ENCODE measurements around the gene ATP6V1B1. TPM values are rescaled to one million over a fixed set of nuclear protein-coding genes. Genes with fewer than 3 reads are reported as not detected.

ATP6V1B1 gene
- total RNA-seq, 4 donors from 2014 or later: 0.97 to 1.2 TPM; not detected in 2

DNA sequence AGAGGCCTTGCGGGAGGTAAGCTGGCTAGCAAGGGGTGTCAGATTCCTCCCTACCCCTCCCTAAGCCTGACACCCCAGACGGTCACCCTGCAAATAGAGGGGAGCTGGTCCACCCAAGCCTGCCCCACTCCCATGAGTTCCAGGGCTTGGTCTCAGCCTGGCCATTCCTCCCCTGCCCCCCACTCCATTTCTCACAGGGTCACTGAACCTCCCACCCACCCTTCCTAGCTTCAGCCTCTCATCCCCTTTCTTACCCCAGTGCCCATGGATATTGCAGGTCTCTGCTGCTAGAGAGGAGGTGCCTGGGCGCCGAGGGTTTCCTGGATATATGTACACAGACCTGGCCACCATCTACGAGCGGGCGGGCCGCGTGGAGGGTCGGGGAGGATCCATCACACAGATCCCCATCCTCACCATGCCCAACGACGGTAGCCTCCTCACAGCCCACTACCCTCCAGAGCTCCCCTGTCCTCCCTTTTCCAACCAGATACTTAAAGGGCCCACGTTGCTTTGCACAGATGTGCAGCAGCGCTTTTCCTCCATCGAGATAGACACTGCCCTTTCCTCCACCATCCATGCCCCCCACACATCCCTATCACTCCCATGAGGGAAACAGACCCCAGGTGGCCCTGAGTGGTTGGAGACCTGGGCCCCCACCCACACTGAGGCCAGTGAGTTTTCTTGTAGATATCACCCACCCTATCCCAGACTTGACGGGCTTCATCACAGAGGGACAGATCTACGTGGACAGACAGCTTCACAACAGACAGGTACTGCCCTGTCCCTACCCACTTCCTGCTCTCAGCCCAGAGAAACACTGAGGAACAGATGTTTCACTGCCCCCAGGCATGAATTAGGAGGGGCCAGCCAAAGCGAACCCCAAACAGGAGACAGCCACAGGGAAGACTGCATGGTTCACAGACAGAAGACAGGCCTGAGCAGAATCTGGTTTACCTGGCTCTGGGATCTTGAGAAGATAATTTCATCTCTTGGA, 27.5 kb downstream of the ATP6V1B1 start:
- no peak overlapping the region for H3K27ac ChIP-seq
- WGBS, 2 donors: 54 to 70% methylated on average over 14 to 16 of the region's 18 CpGs
- intact Hi-C loops (cut with DNase I): no loop called here
- TF ChIP-seq POLR2A (IDR thresholded peaks at IDR 0.05): no peak
- no peak for TF ChIP-seq CTCF (IDR thresholded peaks at IDR 0.05)
- no peaks in the 10 kb centered on the region for H3K36me3 ChIP-seq
- no peak for DNase-seq
- H3K4me3 ChIP-seq: no peak overlapping the region
- no peaks in the 10 kb centered on the region for H3K9me3 ChIP-seq
- peaks cover 2 to 10% (median 3%) of the 10 kb centered on the region in 3 donors for H3K4me1 ChIP-seq
- peaks cover 0 to 73% (median 0%) of the 10 kb centered on the region in 4 donors for H3K27me3 ChIP-seq

GRCh38 chr2:70964133-70964532, 28.4 kb downstream of the ATP6V1B1 start:
- no peak overlapping the region for H3K4me3 ChIP-seq
- peaks cover 2 to 10% (median 3%) of the 10 kb centered on the region in 3 donors for H3K4me1 ChIP-seq
- H3K27ac ChIP-seq: no peak overlapping the region
- H3K27me3 ChIP-seq: peaks cover 0 to 68% (median 0%) of the 10 kb centered on the region in 4 donors
- no peaks in the 10 kb centered on the region for H3K9me3 ChIP-seq
- H3K36me3 ChIP-seq: no peaks in the 10 kb centered on the region
- DNase-seq: no peak
- intact Hi-C loops (cut with DNase I): no loop called here
- WGBS, 2 donors: 67 to 80% methylated on average over 1 to 4 of the region's 4 CpGs
- TF ChIP-seq CTCF (IDR thresholded peaks at IDR 0.05) (no peak), POLR2A (IDR thresholded peaks at IDR 0.05) (no peak)

GRCh38 chr2:70964596-70965386, 29.1 kb downstream of the ATP6V1B1 start:
- no peaks in the 10 kb centered on the region for H3K9me3 ChIP-seq
- WGBS, 2 donors: 18 to 19% methylated on average over 20 to 29 of the region's 59 CpGs
- H3K36me3 ChIP-seq: no peaks in the 10 kb centered on the region
- peaks cover 0 to 61% (median 0%) of the 10 kb centered on the region in 4 donors for H3K27me3 ChIP-seq
- DNase-seq: no peak
- peak; percentile 60 to 81 (median 75) for TF ChIP-seq CTCF (IDR thresholded peaks at IDR 0.05)
- no peak for TF ChIP-seq POLR2A (IDR thresholded peaks at IDR 0.05)
- H3K27ac ChIP-seq: no peak overlapping the region
- peak overlapping the region; percentile 27 to 64 (median 48) for H3K4me3 ChIP-seq
- peaks cover 2 to 10% (median 3%) of the 10 kb centered on the region in 3 donors for H3K4me1 ChIP-seq
- intact Hi-C loops (cut with DNase I): no loop called here

GRCh38 chr2:70965506-70965905, 29.8 kb downstream of the ATP6V1B1 start:
- WGBS, 2 donors: 67 to 71% methylated on average over 8 to 14 of the region's 14 CpGs
- Histone ChIP-seq H3K36me3 (no peaks in the 10 kb centered on the region), H3K4me1 (peaks cover 2 to 10% (median 3%) of the 10 kb centered on the region in 3 donors), H3K9me3 (no peaks in the 10 kb centered on the region), H3K27ac (no peak overlapping the region), H3K4me3 (peak overlapping the region in 3 of 4 donors; percentile 48 to 64 (median 49)), H3K27me3 (peaks cover 0 to 54% (median 0%) of the 10 kb centered on the region in 4 donors)
- DNase-seq: no peak
- TF ChIP-seq POLR2A (IDR thresholded peaks at IDR 0.05) (no peak), CTCF (IDR thresholded peaks at IDR 0.05) (no peak)
- intact Hi-C loops (cut with DNase I): no loop called here

All from esophagus squamous epithelium (tissue), 5 donors.